ENCODE data around the gene GALNT16.

DNA sequence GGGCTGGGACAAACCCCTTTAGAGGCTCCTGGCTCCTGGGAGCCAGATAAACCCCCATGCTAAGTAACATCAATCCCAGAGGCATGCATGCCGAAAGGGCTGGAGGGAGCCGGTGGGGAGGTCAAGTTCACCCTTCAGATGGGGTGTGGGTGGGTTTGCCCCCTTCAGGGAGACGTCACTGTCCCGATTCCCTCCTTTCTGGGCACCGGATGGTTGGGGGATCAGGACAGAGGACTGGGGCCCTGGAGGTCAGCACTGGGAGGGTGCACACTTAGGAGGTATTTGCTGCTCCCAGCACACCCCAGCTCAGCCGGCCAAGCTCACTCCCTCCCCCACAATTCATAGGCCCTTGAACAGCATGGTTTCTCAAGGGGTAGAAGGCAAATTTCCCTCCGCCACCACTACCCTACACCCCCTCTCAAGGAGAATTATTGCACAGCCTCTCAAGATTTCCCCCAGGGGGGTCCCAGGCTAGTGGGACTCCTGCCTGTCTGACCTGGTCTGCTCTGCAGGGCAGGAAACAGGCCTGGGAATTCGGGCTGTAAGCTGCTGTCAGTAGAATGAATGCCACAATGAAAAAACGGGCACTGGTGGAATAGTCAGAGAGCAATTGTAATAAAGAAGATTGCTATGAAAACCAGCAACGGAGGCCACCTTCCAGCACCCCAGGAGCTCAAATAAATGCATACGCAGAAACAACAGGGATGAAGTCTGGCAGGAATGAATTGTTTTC, 63.5 kb downstream of the GALNT16 start:
- TF ChIP-seq FOXM1 (IDR thresholded peaks at IDR 0.05; ENCODE audit: borderline replicate concordance, low read depth) (no peak), EP300 (IDR thresholded peaks at IDR 0.05; ENCODE audit: borderline replicate concordance) (no peak), NFIC (IDR thresholded peaks at IDR 0.05) (no peak), RAD21 (IDR thresholded peaks at IDR 0.05; ENCODE audit: low read depth) (no peak), YY1 (IDR thresholded peaks at IDR 0.05; ENCODE audit: low read depth) (no peak), REST (IDR thresholded peaks at IDR 0.05; ENCODE audit: low read depth) (no peak), MAX (IDR thresholded peaks at IDR 0.05) (no peak), CREB1 (IDR thresholded peaks at IDR 0.05; ENCODE audit: low read depth) (no peak), TAF1 (IDR thresholded peaks at IDR 0.05; ENCODE audit: low read depth) (no peak), ZBTB7A (IDR thresholded peaks at IDR 0.05; ENCODE audit: low read depth) (no peak), CEBPB (IDR thresholded peaks at IDR 0.05) (no peak), USF1 (IDR thresholded peaks at IDR 0.05) (no peak), TCF12 (IDR thresholded peaks at IDR 0.05; ENCODE audit: low read depth) (no peak)

All from Ishikawa (cell line).